ENCODE measurements around the gene DYSF.
A peak's percentile ranks its signal among the peaks of the same experiment; 100 is the strongest.
"Not testable (repeated sequence)": the region's sequence is repeated elsewhere in the genome, so short reads cannot be mapped to it uniquely, and the experiment has no call there.

Gene DYSF

DNA sequence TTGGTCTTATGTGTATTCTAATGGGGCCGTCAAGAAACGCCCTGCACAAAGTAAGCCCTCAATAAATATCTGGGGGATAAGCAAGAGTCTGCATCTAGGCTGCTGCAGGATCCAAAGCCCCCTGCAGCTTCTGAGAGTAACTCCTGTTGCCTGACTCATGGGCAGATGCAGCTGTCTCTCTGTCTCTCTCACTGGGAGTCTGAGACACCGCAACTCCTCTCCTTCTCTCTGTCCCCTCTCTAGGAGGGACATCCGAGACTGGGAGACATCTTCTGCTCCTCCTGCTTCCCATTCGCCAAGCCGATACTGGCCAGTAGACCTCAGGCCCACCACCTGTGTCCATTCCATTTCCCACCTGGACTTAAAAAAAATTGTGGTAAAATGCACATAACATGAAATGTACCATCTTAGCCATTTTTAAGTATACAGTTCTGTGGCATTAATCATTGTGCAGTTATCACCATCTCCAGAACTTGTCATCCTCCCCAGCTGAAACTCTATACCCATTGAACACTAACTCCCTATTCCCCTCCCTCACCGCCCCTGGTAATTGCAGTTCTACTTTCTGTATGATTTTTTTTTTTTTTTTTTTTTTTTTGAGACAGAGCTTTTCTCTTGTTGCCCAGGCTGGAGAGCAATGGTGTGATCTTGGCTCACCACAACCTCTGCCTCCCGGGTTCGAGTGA is 20.1 kb downstream of the DYSF start:
- DNase-seq = no peak

GRCh38 chr2:71474116-71474743 is 20.9 kb downstream of the DYSF start:
- no peak for DNase-seq

DNA sequence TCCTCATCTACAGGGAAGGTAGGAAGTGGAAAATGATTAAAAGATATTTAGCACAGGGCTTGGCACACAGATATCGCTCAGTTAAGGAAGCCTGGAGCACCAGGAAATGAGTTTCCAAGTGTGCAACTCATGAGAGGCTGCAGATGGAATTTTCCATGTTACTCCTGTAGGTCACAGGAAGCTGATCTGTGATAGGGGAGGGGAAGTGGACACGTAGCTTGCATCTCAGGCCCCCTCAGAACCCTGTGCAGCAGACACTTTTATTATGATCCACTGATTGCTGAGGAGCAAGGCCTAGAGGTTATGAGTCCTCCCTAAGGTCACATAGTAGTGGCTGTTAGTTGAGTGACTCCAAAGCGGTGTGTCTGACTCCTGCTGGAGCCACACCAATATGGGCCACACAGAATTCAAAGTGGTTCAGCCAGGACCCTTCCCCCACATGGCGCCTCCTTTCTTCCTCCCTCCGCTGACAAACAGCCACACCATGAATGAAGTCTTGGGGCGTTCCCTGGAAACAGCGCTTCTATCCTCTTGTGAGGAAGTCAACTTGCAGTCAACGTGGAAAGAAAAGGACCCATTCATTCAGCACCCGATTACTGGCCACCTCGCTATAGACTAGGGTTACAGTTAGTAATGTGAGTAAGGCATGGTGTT is 21.5 kb downstream of the DYSF start:
- no peak for DNase-seq

GRCh38 chr2:71476495-71476894 is 23.1 kb downstream of the DYSF start:
- DNase-seq = no peak

- no peak for DNase-seq
Observed at GRCh38 chr2:71477231-71477691, 23.9 kb downstream of the DYSF start.

DNA sequence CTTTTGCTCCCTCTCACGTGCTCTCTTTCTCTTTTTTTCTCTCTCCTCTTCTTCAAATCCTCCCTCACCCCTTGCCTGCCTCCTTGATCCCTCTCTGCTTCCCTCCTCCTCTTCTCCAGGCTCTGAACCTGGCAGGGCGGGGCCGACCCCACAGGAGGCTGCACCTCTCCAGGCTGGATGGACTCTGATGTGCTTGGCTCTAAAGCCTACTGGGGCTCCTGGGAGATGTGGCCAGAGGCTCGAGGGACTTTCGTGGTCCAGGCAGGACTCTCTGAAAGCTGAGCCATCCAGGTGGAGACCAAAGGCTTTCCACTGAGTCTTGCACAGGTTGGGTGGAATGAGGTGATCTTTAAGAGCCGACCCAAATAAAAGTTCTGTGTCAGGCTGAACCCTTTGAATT is 25.4 kb downstream of the DYSF start:
- no peak for DNase-seq

- no peak for DNase-seq
Observed at GRCh38 chr2:71479261-71479660, 25.9 kb downstream of the DYSF start.

GRCh38 chr2:71481111-71481510 is 27.8 kb downstream of the DYSF start:
- no peak for DNase-seq

DNA sequence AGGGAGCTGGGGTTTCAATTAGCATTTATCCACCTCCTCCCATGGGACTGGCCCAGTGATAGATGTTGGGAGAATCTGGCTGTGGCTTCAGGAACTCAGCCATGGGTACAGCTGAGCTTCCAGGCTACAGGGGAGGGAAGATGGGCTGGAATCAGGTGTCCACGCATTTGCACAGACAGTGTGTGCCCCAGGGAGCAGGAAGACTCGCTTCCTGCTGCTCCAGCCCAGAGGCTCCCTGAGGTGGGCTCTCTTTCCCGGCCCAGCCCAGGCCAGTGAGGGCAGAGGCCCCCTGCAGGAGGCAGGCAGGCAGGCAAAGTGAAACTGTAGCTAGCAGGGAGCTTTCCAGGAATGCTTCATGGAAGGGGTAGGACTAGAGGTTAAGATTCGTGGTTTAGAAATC is 28.7 kb downstream of the DYSF start:
- no peak for DNase-seq

DNA sequence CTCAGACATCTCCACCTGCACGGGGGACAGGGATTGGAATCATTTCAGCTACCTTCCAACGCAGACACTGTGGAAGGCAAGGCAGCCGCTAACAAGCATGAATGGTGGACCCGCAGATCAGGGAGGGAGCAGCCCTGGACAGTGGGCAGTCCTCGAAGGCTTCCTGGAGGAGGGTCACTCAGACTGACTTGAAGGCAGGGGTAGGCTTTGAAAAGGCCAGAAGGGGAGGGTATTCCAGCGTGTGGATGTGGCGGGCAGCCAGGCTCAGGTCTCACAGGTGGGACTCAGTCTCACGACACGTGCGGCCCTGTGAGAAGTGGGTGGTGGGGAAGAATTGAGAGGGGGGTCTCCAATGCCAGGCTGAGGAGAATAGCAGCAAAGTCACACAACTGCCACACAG is 29.9 kb downstream of the DYSF start:
- no peak for DNase-seq

DNA sequence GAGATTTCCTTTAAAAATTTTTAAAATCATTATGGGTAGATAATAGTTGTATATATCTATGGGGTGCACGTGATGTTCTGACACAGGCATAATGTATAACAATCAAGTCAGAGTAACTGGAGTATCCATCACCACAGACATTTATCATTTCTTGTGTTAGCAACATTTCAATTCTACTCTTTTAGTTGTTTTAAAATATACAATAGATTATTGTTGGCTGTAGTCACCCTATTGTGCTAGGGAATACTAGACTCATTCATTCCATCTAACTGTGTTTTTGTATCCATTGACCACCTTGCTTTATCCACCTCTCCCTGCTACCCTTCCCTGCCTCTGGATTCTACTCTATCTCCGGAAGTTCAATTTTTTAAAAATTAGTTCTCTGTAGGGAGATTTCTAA is 31.0 kb downstream of the DYSF start:
- no peak for DNase-seq

DNA sequence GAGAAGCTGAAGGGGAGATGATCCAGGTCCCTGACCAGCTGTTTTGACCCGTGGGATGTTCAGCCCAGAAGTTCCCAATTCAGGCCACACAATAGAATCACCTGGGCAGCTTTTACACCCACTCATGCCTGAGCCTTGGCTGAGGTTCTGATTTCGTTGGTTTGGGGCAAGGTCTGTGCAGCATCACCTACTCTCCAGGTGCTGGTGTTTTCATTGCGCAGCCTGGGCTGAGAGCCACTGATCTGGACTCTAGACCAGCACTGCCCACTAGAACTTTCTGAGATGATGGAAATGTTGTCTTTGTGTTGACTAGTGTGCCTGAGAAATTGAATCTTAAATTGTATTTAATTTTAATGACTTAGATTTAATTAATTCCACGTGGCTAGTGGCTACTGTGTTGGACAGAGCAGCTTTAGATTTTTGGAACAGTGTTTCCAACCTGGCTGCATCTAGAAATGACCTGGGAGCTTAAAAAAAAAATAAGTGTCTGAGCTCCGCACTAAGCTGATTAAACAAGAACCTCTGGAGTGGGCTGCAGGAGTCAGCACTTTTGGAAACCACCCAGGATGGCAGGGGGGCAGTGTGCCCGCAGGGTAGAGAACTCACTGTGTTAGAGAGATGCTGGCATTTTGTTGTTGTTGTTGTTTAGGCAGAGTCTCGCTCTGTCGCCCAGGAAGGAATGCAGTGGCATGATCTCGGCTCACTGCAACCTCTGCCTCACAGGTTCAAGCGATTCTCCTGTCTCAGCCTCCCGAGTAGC is 33.7 kb downstream of the DYSF start:
- DNase-seq = no peak

DNA sequence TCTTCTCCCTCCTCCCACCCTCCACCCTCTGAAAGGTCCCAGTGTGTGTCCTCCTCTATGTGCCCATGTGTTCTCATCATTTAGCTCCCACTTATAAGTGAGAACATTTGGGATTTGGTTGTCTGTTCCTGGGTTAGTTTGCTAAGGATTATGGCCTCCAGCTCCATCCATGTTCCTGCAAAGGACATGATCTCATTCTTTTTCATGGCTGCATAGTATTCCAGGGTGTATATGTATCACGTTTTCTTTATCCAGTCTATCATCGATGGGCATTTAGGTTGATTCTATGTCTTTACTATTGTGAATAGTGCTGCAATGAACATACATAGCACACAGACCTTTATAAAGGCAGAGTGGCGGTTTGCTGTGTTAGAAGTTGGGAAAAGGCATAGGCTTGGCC is 38.2 kb downstream of the DYSF start:
- not testable (repeated sequence) for DNase-seq

DNA sequence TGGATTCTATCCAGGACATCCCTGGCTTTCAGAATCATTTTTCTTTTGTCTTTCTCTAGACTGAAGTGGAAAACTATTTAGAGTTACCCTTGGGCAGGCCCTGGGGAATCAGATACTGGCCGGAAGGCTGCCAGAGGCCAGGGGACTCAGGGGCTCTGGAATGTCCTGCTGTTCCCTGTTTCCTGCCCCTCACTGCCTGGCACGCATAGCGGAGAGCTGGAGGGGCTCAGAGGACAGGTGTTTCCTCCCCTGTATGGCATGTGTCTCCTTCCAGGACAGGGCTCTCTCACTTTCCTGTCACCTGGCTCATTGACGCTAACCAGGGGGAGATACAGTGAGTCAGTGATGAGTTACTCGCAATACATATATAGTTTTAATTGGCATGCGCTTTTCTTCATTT is 38.8 kb downstream of the DYSF start:
- DNase-seq = no peak

DNA sequence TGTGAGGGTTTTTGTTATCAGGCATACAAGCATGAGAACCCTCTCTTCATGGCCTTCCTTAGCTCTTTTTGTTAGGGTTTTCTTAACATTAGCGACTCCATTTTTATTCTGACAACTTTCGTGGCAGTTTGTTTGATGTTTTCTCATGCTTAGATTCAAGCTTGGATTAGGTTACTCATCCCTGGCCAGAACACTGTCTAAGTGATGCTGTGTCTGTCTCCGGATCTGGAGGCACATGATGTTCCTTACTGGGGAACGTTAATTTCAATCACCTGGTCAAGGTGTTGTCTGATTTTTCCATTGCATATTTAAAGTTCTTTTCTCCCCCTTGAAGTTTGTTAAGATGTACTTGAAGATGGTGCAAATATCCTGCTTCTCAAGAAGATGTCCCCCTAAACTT is 40.7 kb downstream of the DYSF start:
- no peak for DNase-seq

DNA sequence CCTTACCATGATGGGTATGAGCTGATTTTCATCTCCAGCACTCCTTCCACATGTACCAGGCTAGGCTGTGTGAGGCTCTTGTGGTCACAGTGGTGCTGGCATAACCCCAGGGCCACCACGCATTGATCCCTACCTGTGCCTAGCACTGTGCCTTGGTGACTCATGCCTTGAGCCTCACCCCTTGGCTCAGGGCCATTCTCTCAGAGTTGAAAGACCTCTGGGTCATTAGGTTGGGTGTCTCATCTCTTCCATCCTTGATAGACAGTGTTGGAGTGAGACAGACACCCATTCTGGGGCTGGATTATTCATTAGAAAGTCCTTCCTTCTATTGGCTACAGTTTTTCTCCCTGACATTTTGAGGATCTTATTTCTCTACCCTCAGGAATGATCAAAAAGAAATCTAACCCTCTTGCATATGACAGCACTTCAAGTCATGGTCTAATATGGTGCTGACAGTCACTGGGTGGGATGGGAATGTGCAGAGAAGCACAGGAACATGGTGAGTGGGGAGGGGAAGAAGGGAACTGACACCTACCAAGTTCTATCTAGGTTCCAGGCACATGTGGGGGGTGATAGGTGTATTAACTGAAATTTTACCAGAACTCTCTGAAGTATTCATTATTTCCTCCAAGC is 41.3 kb downstream of the DYSF start:
- DNase-seq = no peak

DNA sequence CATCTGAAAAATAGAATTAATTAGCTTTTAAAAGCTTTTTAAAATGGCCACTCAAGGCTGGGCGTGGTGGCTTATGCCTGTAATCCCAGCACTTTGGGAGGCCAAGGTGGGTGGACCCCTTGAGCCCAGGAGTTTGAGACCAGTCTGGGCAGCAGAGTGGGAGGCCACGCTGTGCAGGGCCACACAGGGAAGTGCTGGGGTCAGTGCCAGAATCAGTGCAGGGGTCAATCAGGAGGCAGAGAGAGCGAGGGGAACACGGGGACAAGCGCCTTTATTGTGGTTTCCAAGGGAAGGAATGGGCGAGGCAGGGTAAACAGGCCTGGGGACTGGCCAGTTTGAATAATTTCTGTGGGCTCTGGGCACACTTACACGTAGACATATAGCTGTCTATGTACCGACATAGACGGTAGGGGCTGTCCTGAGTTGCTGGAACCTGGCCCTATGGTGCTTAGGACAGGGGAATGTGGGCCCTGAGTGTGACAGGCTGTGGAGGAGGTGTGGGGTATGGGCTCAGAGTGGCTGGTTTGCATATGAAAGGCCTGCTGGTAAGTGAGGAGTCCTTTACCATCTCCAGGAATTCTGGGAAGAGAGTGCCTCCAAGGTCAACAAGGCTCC is 42.9 kb downstream of the DYSF start:
- no peak for DNase-seq

DNA sequence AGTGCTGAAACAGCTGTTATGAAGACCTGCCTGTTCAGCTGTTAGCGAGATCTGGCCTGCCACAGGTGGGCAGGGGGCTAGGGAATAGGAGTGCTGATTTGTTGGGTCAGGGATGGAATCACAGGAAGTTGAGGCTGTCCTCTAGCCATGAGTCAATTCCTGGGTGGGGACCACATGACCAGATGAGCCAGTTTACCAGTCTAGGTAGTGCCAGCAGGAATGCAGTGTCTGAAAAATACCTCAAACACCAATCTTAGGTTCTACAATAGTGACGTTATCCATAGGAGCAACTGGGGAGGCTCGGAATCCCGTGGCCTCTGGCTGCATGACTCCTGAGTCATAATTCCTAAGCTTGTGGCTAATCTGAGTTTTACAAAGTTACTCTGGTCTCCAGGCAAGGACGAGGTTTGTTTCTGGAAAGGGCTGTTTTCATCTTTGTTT is 44.9 kb downstream of the DYSF start:
- DNase-seq = peak; percentile 97

DNA sequence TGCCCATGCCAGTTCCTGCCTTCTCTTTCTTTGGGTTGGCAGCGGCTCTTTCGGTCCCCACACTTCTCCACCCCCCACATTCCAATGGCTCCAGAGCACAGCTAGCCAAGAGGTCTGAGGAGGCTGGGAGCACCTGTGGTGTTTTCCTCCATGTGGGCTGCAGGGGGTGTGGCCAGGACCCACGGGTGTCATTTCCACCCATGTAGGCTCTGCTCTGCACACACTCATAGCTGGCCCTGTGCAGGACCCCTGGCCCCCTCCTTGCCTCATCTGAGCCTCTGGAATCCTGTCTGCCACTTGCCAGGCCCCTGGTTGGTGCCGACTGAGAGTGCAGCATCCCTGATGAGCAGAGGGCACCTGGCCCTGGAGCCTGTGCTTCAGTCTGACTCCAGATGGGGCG is 46.3 kb downstream of the DYSF start:
- no peak for DNase-seq

- DNase-seq = peak; percentile 20
Observed at GRCh38 chr2:71500426-71501079, 47.2 kb downstream of the DYSF start.

DNA sequence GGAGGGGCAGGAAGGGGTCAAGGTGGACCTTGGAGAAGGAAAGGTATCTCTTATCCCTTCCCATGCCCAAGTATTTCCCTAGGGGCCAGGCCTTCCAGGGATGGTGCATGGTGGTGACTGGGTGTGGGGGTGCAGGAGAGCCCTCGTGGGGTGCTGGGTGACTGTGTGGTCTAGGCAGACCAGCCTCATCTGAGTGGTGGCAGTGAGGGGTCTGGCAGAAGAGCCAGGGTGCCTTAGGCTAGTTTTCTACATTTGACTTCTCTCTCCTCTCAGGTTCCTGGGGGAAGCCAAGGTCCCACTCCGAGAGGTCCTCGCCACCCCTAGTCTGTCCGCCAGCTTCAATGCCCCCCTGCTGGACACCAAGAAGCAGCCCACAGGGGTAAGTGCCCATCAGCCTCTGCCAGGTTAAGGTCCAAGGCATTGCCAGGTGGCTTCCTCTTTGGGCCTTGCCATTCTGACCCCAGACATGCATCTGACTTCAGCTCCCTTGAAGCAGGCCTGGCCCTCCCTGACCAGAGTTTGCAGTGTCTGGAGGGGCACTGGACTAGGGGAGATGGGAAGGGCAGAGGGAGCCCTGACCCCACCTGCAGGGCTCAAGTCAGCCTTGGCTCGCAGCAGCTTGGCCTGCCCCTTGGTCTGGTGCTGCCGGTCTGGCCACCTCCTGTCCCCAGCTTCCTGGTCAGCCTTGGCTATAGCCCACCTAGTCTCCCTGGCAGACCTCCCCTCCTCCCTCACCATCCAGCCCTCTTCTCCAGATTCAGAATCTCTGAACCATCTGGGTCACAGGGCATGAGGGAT is 49.8 kb downstream of the DYSF start:
- DNase-seq = no peak

All from EL (cell line).